ENCODE results near the gene TPI1. TPM values are rescaled to one million over a fixed set of nuclear protein-coding genes. Genes with fewer than 3 reads are reported as not detected.
A peak's percentile ranks its signal among the peaks of the same experiment; 100 is the strongest.
"Not testable (repeated sequence)": the region's sequence is repeated elsewhere in the genome, so short reads cannot be mapped to it uniquely, and the experiment has no call there.

The TPI1 gene
- total RNA-seq, 1 donor from 2014 or later: 2,208 TPM

DNA sequence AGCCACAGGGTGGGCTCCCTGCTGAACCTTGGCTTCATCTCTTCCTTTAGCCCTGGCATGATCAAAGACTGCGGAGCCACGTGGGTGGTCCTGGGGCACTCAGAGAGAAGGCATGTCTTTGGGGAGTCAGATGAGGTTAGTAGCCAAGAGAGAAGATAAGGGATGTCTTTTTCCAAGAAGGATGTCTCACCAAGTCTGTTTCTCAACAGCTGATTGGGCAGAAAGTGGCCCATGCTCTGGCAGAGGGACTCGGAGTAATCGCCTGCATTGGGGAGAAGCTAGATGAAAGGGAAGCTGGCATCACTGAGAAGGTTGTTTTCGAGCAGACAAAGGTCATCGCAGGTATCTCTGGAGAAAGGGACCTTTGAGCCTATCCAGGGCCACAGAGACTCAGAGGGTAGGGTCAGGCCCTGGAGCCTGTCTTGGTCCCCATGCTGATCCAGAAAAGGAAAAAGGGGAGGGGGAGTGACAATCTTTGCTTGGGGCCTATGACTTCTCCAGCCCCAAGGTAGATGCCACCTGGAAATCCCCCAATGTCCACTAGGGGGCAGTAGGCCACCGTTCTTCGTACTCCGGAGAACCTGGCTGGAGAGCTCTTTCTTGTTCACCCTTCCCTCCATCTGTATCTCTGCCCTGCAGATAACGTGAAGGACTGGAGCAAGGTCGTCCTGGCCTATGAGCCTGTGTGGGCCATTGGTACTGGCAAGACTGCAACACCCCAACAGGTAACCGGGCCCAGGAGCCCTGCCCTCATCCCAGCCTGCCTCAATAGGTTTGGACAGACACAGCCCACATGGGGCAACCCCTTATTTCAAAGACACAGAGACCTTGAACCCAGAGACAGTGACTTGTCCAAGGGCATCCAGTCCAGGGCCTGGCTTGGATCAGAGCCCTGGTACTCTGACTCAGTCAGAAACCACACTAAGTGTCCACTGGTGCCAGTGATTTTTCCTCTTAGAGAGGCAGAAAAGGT, 2.0 kb downstream of the TPI1 start:
- peak overlapping the region; percentile 89 for H3K4me3 ChIP-seq (ENCODE audit: low read depth, low read length)
- TF ChIP-seq, protein P1, sequence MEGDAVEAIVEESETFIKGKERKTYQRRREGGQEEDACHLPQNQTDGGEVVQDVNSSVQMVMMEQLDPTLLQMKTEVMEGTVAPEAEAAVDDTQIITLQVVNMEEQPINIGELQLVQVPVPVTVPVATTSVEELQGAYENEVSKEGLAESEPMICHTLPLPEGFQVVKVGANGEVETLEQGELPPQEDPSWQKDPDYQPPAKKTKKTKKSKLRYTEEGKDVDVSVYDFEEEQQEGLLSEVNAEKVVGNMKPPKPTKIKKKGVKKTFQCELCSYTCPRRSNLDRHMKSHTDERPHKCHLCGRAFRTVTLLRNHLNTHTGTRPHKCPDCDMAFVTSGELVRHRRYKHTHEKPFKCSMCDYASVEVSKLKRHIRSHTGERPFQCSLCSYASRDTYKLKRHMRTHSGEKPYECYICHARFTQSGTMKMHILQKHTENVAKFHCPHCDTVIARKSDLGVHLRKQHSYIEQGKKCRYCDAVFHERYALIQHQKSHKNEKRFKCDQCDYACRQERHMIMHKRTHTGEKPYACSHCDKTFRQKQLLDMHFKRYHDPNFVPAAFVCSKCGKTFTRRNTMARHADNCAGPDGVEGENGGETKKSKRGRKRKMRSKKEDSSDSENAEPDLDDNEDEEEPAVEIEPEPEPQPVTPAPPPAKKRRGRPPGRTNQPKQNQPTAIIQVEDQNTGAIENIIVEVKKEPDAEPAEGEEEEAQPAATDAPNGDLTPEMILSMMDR (conservative IDR thresholded peaks at IDR 0.05; ENCODE audit: low read depth, low read length): peak; percentile 90
- DNase-seq (ENCODE audit: low read depth): no peak

DNA sequence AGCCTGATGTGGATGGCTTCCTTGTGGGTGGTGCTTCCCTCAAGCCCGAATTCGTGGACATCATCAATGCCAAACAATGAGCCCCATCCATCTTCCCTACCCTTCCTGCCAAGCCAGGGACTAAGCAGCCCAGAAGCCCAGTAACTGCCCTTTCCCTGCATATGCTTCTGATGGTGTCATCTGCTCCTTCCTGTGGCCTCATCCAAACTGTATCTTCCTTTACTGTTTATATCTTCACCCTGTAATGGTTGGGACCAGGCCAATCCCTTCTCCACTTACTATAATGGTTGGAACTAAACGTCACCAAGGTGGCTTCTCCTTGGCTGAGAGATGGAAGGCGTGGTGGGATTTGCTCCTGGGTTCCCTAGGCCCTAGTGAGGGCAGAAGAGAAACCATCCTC, 3.0 kb downstream of the TPI1 start:
- H3K4me3 ChIP-seq (ENCODE audit: low read depth, low read length): not testable (repeated sequence)

DNA sequence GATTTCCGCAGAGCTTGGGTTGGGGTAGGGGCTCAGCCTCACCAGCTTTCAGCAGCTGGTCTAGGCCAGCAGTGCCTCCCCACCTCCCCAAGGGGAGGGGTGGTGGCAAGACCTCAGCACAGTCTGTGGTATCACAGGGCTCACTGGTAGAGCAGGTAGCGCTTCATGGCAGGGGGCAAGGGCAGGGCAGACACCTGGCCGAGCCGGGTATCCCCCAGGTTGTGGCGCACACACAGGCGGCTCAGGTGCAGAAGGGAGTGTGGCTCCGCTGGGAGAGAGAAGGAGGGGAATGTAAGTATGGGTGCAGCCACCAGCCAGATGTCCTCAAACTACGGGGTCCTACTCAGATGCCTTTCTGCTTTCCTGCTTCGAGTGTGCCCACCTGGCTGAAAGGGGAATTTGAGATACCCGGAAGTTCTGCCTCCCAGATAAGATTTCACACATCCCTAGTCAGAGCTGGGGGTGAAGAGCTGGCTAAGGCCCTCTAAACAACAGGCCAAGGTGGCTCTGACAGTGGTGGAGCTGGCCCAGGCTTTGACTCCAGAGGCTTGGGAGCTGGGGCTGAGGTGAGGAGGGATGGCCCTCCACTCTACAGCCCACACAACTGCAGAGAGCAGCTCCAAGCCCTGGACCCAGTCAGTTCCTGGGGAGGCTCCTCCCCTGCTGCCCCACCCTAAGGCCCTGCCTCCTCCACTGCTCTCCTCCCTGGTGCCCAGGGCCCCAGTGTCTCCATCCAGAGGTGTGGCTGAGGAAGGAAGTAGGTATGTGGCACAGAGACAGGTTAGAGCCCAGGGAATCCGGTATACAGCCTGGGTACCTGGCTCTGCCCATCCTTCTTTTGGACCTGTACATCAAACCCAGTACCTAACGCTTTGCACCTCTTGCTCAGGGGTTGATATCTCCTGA, 4.0 kb downstream of the TPI1 start:
- TF ChIP-seq, protein P1 (conservative IDR thresholded peaks at IDR 0.05; ENCODE audit: low read depth, low read length): peak; percentile 3
- H3K4me3 ChIP-seq (ENCODE audit: low read depth, low read length): peak overlapping the region; percentile 92
- DNase-seq (ENCODE audit: low read depth): no peak

More for the DNA sequence above, 3.0 kb downstream of the TPI1 start:
- not testable (repeated sequence) for DNase-seq (ENCODE audit: low read depth)

DNA sequence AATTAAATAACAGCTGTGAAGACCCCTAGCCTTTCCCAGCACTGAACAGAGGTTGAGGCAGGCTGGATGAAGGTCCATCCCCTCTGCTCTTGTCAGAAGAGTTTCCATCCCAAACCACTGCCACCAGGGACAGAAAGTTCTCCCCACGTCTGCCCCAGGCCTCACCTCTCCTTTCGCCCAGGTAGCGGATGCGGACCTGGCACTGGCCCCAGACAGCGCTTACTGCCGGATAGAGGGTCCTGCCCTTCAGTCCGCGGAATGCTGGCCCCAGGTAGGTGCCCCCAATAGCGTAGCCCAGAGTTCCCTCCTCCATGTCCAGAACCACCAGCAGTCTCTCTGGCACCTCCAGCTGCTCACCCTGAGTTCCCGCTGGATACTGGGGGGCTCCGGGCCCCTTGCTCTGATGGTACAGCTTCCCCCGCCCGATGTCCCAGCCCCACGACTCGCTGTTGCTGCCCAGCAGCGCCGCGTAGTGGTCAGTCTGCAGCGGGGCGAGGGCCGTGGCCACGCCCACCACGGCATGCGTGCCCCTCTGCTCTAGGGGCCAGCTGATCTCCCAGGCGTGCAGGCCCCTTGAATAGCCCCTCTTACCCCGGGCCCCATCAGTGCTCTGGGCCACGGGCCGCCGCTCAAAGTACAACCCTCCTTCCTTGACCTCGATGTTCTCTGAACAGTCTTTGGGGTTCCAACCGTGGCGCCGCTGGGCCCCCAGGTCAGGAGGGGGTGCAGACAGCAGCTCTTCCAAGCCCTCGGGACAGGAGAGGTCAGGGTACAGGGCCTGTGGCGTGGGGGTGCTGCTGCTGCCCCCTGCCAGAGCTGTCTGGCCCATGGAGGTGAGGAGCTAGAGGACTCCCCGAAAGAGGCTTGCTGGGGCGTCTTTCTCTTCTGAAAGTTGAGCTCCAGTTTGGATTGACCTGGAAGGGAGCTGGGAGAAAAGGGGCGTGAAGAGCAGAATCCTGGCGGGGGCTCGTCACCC, 5.0 kb downstream of the TPI1 start:
- no peak for DNase-seq (ENCODE audit: low read depth)
- TF ChIP-seq, protein P1 (conservative IDR thresholded peaks at IDR 0.05; ENCODE audit: low read depth, low read length): peak; percentile 92
- peak overlapping the region; percentile 92 for H3K4me3 ChIP-seq (ENCODE audit: low read depth, low read length)

DNA sequence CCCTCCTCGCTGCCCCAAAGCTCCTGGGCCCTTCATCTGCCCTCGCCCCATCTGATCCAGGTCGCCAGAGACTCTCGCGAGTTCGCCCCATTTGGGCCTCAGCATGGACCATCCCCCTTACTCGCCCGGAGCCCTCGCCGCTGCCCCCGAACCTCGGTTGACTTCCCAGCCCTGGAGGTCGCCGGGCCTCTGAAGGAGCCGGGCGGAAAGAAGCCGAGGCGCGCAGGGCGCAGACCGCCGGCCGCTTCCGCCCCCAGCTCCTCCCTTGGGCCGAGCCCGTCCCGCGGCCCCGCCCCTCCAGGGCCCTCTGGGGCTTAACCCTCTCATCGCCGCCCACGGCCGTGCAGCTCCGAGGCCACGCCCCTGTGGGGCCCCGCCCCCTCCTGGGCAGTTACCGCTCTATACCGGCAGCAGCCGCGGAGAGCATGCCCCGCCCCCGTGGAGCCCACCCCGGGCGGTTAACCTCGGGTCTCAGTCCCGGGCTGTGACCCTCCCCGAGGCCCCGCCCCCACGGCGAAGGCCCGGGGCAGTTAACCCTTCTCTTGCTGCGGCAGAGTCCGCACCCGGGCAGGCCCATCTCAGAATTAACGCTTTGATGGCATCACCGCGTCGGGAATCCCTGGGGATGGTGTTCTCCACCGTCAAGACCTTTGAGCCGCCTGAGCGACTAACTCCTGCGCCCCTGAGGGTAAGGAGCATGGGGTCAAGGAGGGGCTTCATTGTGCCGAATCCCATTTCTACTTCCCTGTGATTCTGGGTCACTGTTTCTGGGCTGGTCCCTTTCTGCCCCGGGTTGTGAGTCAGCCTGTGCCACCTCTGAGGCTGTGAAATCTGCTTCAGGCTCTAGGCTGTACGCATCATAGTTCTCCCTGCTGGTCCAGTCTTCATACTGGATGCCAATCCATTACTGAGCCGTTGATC, 6.0 kb downstream of the TPI1 start, which contains the start of gene SPSB2:
TSS of gene SPSB2 (minus strand) at position 210 of the 921 bp plus-strand sequence. CDS start 402 bp downstream, outside the sequence.
- DNase-seq (ENCODE audit: low read depth): no peak
- TF ChIP-seq, protein P1 (conservative IDR thresholded peaks at IDR 0.05; ENCODE audit: low read depth, low read length): no peak
- H3K4me3 ChIP-seq (ENCODE audit: low read depth, low read length): peak within 1 kb of the TSS; percentile 92

DNA sequence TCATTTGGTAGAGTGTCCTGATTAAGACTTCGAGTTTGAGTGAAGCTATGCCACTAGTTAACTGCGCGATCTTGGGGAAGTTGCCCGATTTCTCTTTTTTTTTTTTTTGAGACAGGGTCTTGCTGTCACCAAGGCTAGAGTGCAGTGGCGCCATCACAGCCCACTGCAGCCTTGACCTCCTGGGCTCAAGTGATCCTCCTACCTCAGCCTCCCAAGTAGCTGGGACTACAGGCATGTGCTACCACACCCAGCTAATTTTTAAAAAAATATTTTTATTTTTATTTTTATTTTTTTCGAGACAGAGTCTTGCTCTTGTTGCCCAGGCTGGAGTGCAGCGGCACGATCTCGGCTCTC, 6.7 kb downstream of the TPI1 start:
- H3K4me3 ChIP-seq (ENCODE audit: low read depth, low read length): peak overlapping the region; percentile 92
- DNase-seq (ENCODE audit: low read depth): not testable (repeated sequence)

DNA sequence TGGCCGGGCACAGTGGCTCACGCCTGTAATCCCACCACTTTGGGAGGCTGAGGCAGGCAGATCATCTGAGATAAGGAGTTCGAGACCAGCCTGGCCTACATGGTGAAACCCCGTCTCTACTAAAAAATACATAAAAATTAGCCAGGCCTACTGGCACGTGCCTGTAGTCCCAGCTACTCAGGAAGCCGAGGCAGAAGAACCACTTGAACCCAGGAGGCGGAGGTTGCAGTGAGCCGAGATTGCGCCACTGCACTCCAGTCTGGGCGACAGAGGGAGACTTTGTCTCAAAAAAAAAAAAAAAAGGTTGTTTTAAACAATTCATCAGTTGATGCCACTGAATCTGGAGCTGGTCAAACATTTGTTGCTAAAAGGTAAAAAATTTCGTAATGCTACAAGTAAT, 12.5 kb downstream of the TPI1 start:
- not testable (repeated sequence) for H3K4me3 ChIP-seq (ENCODE audit: low read depth, low read length); DNase-seq (ENCODE audit: low read depth)
